IPS-20b (cell line): ENCODE measurements around the gene PLCH2.

ENCODE experiments used
- H3K27ac ChIP-seq: one replicate; pipeline ENCODE4 v1.5.1; 2013; ENCODE audit warnings: low read length
- H3K27me3 ChIP-seq: 2 replicates; pipeline ENCODE4 v1.6.1; 2013; ENCODE audit warnings: mild to moderate bottlenecking, low read length, inconsistent platforms; ENCODE audit not compliant: insufficient read depth
- H3K36me3 ChIP-seq: 2 replicates; pipeline ENCODE4 v1.6.1; 2013; ENCODE audit warnings: low read depth, mild to moderate bottlenecking, inconsistent platforms, low read length, moderate library complexity; ENCODE audit not compliant: insufficient read depth
- H3K4me1 ChIP-seq: 2 replicates; pipeline ENCODE4 v1.6.1; 2013; ENCODE audit warnings: mild to moderate bottlenecking, control low read depth, inconsistent platforms, low read length, moderate library complexity; ENCODE audit not compliant: insufficient read depth
- H3K4me3 ChIP-seq: 2 replicates; pipeline ENCODE4 v1.5.1; 2013; ENCODE audit warnings: mild to moderate bottlenecking, low read length, inconsistent platforms
- H3K9ac ChIP-seq: 2 replicates; pipeline ENCODE4 v1.6.1; 2013; ENCODE audit warnings: low read depth, mild to moderate bottlenecking, inconsistent platforms, low read length, moderate library complexity
- H3K9me3 ChIP-seq: 2 replicates; pipeline ENCODE4 v1.6.1; 2013; ENCODE audit warnings: mild to moderate bottlenecking, low read depth, low read length, inconsistent platforms; ENCODE audit not compliant: insufficient read depth

Gene PLCH2

DNA sequence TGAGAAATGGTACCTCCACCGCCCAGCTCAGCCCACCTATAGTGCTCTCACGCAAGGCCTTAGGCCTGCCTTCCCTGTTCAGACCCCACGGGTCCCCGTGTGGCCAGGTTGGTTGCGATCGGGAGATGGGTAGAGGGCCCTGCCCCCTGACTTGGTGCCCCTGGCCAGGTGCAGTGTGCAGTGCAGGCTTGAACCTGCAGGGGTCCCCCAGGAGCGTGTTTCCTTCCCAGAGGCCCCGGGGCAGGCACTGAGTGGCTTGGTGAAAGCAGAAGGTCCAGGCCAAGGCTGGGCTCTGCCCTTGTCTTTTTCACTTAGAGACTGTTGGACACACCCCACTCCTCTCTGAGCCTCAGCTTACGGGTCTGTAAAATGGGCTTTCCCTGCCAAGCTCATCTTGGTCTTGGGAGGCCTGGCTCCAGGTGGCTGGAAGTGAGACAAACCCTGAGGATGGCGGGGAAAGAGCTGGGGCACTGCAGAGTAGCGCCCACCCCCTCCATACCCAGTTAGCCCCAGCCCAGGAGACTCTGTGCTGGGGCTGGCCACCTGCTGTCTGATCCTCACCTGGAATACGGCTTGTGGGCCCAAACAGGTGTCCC, 63.3 kb downstream of the PLCH2 start:
- no peak overlapping the region for H3K4me3 ChIP-seq
- no peak overlapping the region for H3K27ac ChIP-seq
- H3K9ac ChIP-seq: no peak overlapping the region
- H3K27me3 ChIP-seq: peaks cover 91% of the 10 kb centered on the region
- H3K4me1 ChIP-seq: no peaks in the 10 kb centered on the region
- H3K9me3 ChIP-seq: no peaks in the 10 kb centered on the region
- H3K36me3 ChIP-seq: no peaks in the 10 kb centered on the region

DNA sequence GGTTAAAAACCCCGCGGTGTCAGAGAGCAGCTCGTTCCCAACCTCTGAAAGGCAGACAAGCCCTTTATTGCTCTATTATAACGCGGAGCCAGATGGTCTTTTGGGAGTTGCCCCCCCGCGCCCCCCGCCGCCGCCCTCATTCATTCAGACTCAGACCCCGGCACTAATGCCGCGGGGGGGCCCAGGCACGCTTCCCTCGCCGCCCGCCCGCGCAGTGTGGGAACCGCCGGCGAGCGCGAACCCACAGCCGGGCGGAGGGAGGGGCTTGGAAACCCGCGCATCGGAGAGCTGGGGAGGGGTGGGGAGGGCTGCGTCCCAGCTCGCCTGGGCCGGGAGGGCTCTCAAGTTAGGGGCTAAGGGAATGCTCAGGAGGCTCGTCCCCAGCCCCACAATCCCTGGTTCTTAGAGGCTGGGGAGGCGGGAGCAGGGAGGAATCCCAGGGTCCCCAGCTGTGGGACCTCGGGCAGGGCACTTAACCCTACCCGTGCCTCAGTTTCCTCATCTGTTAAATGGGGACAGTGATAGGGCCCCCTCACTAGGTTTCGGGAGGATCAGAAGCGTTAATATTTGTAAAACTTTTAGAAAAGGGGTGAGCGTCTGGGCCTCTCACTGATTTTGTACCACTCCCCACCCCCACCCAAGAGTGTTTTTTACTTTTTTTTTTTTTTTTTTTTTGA, 64.9 kb downstream of the PLCH2 start:
- no peak overlapping the region; the same call in 1 of the 2 replicates for H3K4me3 ChIP-seq
- peaks cover 76% of the 10 kb centered on the region for H3K27me3 ChIP-seq
- no peaks in the 10 kb centered on the region for H3K4me1 ChIP-seq
- no peak overlapping the region for H3K27ac ChIP-seq
- H3K9me3 ChIP-seq: no peaks in the 10 kb centered on the region
- H3K36me3 ChIP-seq: no peaks in the 10 kb centered on the region
- no peak overlapping the region for H3K9ac ChIP-seq

DNA sequence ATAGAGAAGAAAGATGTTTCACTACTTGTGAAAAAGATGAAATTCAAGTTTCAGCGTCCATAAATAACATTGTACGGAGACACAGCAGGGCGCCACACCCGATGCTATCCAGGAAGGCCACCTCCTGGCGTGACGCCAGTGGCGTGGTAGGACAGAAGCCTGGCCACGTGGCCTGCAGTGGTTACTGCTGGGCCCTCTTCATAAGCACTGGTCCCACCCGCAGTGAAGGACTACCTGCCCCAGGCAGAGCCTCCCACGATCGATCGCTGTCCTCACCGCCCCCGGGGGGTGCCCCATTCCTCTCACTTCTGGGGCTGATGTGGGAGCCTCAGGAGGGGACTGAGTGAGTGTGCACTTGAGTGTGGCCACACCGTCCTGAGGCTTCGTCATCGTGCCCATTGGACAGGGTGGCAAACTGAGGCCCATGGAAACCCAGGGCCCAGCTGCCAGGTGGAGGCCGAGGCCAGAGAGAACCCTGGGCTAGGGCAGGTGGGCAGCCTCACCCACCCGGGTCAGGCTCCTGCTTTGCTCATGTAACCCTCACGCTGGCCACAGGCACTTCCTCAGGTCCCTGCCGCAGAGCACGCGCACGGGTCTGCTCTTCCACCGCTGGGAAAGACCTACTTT, 65.6 kb downstream of the PLCH2 start:
- no peak overlapping the region for H3K9ac ChIP-seq
- no peaks in the 10 kb centered on the region for H3K36me3 ChIP-seq
- H3K27me3 ChIP-seq: peaks cover 68% of the 10 kb centered on the region
- H3K27ac ChIP-seq: no peak overlapping the region
- H3K4me1 ChIP-seq: no peaks in the 10 kb centered on the region
- no peak overlapping the region for H3K4me3 ChIP-seq
- no peaks in the 10 kb centered on the region for H3K9me3 ChIP-seq

DNA sequence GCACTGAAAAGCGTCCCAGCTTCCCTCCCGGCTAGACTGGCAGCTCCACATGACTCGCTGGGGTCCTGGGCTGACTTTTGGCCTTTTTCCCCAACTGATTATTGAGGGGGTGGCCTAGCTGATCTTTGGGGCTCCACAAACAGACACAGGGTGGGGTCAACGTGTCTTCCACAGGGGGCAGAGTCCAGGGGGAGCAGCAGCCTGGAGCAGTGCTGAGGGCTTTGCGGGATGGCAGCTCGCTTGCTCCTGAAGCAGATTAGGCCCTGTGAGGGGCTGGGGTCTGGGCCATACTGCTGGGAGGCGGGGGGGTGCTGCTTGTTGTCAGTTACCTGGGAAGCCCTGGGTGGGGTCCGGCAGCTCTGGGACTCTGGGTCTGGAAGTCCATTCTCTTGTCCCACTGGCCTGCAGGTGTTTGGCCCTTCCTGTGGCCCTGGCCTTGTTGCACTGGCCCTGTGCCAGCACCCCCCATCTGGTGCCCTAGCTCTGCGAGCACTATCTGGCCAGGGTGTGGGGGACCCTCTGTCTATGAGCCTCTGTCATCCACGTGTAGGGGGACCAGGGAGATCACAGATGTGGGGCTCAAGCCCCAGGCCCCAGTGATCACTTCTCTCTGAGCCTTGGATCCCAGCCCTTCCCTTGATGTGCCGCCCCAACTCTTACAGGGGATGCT, 66.3 kb downstream of the PLCH2 start:
- Histone ChIP-seq H3K4me1 (peaks cover 2% of the 10 kb centered on the region; the same call in 1 of the 2 replicates), H3K27ac (no peak overlapping the region), H3K9ac (no peak overlapping the region), H3K9me3 (no peaks in the 10 kb centered on the region), H3K36me3 (no peaks in the 10 kb centered on the region), H3K4me3 (no peak overlapping the region), H3K27me3 (peaks cover 61% of the 10 kb centered on the region)

DNA sequence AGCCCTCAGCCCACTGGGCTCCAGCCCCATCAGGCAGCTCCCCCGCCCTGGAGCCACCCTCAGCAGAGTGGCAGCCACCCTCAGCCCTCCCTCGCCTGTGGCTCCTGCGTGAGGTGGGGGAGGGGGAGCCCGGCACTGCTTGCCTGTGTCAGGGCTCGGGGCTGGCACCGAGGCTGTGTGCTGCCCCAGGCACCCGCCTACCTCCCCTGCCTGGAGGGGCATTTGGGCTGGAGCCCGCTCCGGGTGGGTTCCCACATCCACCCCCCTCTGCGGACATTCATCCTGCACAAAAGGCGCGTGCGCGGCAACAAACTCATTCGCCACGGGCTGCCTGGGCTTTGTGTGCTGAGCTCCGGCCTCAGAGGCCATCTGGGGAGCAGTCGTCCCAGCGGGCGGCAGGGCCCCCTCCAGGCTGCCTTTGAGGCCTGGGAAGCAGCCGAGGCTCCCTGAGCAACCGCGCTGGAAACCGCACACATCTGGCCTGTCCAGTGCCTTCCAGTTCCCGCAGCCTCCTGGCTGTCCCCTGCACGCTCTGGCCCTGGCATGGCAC, 67.5 kb downstream of the PLCH2 start:
- Histone ChIP-seq H3K9me3 (no peaks in the 10 kb centered on the region), H3K36me3 (no peaks in the 10 kb centered on the region), H3K9ac (no peak overlapping the region), H3K4me1 (peaks cover 7% of the 10 kb centered on the region; the same call in 1 of the 2 replicates), H3K27ac (no peak overlapping the region), H3K27me3 (peaks cover 49% of the 10 kb centered on the region), H3K4me3 (no peak overlapping the region)

DNA sequence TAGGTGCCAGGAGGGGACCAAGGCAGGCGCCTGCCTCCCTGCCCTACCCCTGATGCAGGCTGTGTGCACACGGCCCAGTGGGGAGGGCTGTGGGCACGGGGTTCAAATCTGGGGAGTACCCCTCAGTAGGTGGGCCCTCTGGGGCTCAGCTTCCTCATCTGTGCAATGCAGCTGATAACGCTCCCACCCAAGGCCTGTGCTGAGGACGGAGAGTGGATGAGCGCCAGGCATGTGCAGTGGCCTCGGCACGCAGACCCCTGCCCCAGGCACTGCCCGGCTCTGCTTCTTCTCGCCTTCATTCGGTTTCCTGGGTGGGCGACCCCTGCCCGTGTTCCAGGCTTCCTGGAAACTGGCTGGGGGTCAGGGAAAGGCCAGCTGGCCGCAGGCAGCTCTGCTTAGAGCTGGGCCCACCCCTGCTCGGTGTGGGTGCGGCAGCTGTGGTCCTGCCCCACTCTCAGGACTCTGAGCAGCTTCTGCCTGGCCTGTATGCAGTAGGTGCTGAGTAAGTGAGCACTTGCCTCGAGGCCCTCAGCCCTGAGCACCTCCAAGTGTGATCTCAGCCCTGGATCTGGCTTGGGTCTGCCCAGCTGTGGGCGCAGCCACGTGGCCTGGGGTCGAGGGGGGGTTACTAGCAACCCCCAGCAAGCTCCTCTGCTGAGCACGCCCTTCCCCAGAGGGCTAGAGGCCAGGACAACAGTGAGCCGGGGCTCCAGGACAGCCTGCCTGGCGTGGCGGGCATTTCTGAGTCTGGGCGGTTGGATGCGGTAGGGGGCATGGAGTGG, 68.2 kb downstream of the PLCH2 start:
- Histone ChIP-seq H3K4me1 (peaks cover 7% of the 10 kb centered on the region; the same call in 1 of the 2 replicates), H3K27ac (no peak overlapping the region), H3K27me3 (peaks cover 45% of the 10 kb centered on the region), H3K9ac (no peak overlapping the region), H3K9me3 (no peaks in the 10 kb centered on the region), H3K4me3 (no peak overlapping the region), H3K36me3 (no peaks in the 10 kb centered on the region)

DNA sequence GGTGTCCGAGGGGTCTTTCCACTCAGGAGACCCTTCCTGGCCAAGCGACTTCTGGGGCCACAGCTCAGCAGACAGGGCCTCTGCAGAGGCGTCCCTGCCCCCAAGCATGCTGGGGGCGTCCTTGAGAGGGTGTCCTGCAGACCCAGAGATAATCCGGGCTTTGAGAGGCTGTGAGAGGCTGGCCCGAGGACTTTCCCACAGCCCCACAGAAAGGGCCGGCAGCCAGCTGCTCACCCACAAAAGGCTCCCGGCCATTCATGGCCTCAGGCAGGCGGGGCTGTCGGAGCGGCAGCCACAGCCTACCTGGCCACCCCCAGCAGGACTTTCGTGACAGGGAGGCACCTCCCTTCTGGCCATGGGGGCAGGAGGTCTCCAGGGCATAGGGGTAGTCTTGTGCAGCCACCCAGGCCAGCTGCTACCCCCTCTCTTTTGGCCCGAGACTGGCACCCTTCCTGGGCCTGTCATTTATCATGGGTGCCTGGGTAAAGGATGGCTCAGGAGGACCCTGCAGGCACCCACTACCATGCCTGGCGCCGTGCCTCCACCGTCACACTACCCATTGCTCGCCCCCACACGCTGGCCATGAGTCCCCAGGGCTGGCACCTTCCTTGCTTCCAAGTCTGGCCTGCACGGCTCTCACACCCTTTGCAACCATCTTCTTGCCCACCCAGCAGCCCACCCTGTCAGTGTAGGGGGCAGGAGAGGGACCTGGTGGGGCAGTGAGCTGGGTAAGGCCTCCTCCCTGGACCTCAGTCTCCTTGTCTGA, 69.0 kb downstream of the PLCH2 start:
- Histone ChIP-seq H3K9ac (no peak overlapping the region), H3K27ac (no peak overlapping the region), H3K27me3 (peaks cover 38% of the 10 kb centered on the region), H3K9me3 (no peaks in the 10 kb centered on the region), H3K4me1 (peaks cover 7% of the 10 kb centered on the region; the same call in 1 of the 2 replicates), H3K4me3 (no peak overlapping the region), H3K36me3 (no peaks in the 10 kb centered on the region)

DNA sequence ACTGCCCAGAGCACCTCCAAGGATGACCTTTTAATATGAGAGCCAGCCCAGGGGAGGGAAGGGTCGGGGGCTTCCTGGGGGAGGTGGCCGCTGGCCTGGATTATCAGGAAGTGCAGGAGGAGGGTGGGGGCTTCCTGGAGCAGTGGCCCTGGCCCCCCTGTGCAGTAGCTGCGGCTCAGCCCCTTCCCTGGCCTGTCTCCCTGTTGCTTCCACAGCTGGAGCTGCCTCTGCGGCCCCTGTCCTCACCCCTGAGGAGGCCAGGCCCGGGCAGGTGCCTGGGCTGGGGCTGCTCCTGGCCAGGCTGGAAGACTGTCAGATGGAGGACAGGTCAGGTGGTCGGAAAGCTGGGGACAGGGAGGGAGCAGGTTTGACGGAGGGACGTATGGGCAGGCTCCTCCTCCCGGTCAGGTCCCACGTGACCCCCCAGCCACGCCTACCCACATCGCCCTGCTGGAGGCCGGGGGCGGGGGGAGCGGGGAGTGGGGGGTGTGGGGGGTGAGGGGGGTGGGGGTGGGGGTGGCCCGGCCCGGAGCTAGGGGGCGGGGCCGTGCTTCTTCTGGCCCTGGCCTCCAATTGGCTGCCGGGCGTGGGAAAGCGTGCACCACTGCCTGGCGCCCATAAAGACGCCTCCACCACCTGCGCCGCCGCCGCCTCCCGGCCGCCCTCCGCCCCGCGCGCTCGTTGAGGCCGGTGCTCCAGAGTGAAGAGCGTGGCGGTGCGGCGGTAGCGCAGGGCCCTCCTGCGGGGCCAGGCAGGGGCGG, 69.8 kb downstream of the PLCH2 start:
- Histone ChIP-seq H3K4me1 (peaks cover 7% of the 10 kb centered on the region; the same call in 1 of the 2 replicates), H3K27ac (no peak overlapping the region), H3K9ac (peak overlapping the region; percentile 77; the same call in 1 of the 2 replicates), H3K4me3 (peak overlapping the region; percentile 77), H3K27me3 (peaks cover 32% of the 10 kb centered on the region), H3K9me3 (no peaks in the 10 kb centered on the region), H3K36me3 (no peaks in the 10 kb centered on the region)

DNA sequence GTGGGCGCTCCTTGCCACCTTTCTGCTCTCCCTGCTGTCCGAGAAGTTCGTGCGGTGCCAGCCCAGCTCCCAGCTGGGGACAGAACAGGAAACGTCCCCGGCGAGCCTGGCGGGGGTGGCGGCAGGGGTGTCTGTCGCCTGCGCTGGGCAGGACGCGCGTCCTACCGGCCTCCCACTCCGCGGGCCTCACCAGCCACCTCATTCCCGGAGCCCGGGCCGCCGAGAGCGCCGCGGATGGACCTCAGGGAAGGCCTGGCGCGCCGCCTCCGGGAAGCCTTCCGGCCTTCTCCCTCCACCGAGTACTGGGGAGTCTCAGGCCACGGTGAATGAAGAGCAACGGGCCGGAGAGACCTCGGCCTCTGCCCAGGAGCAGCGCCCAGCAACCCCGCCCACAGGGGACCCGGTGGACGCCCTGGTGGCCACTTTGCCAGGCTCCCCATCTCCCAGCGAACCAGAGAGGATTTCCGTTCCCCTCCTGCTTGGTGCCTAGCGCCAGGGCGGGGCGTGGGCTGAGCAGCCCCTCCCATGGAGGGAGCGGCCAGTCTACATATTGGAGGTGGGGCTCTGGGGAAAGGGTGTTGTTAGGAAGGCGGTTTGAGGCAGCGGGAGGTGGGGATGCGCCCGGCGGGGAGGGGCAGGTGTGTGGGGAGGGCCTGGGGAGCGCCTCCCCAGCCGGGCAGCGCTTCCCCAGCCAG, 70.6 kb downstream of the PLCH2 start:
- Histone ChIP-seq H3K4me3 (peak overlapping the region; percentile 77), H3K9me3 (no peaks in the 10 kb centered on the region), H3K36me3 (no peaks in the 10 kb centered on the region), H3K9ac (peak overlapping the region; percentile 77), H3K27me3 (peaks cover 24% of the 10 kb centered on the region), H3K4me1 (peaks cover 7% of the 10 kb centered on the region; the same call in 1 of the 2 replicates), H3K27ac (peak overlapping the region; percentile 47)
